Activated CD4-positive, alpha-beta T cell treated with anti-CD3 and anti-CD28 coated beads for 48 hours (primary cell): ENCODE measurements around the gene ATP8B4.

Source experiments
- DNase-seq: peaks from one replicate; pipeline ENCODE4 v3.0.0-alpha.2; 2020

ATP8B4 gene

GRCh38 chr15:49888323-49888693 is 230.7 kb downstream of the ATP8B4 start:
- no peak for DNase-seq

- DNase-seq, result no peak
These were observed 231.2 kb downstream of the ATP8B4 start for GRCh38 chr15:49887659-49888322.

GRCh38 chr15:49883121-49883520 is 235.9 kb downstream of the ATP8B4 start:
- no peak for DNase-seq

- DNase-seq, result no peak
These were observed 237.2 kb downstream of the ATP8B4 start for GRCh38 chr15:49881866-49882265.

- no peak for DNase-seq
These were observed 237.6 kb downstream of the ATP8B4 start for GRCh38 chr15:49881433-49881832.

- DNase-seq, result no peak
These were observed 241.0 kb downstream of the ATP8B4 start for GRCh38 chr15:49877873-49878521.

- no peak for DNase-seq
These were observed 241.7 kb downstream of the ATP8B4 start for GRCh38 chr15:49877117-49877872.

GRCh38 chr15:49876401-49877038 is 242.5 kb downstream of the ATP8B4 start:
- DNase-seq, result no peak

- DNase-seq, result no peak
These were observed 243.6 kb downstream of the ATP8B4 start for GRCh38 chr15:49875392-49875791.

GRCh38 chr15:49870472-49870871 is 248.6 kb downstream of the ATP8B4 start:
- DNase-seq, result no peak

GRCh38 chr15:49868348-49868747 is 250.7 kb downstream of the ATP8B4 start:
- DNase-seq, result no peak

GRCh38 chr15:49865925-49866757 is 252.9 kb downstream of the ATP8B4 start:
- no peak for DNase-seq

GRCh38 chr15:49864251-49864650 is 254.8 kb downstream of the ATP8B4 start:
- no peak for DNase-seq

GRCh38 chr15:49863431-49864224 is 255.4 kb downstream of the ATP8B4 start:
- no peak for DNase-seq

- no peak for DNase-seq
These were observed 258.9 kb downstream of the ATP8B4 start for GRCh38 chr15:49860101-49860500.

GRCh38 chr15:49857496-49858475 is 261.2 kb downstream of the ATP8B4 start:
- DNase-seq, result no peak

GRCh38 chr15:49855917-49856637 is 263.0 kb downstream of the ATP8B4 start:
- no peak for DNase-seq

- no peak for DNase-seq
These were observed 266.3 kb downstream of the ATP8B4 start for GRCh38 chr15:49852756-49853155.

GRCh38 chr15:49848807-49849206 is 270.2 kb downstream of the ATP8B4 start:
- DNase-seq, result no peak

- DNase-seq, result no peak
These were observed 270.7 kb downstream of the ATP8B4 start for GRCh38 chr15:49848282-49848724.
